Kidney (tissue), 14 donors: ENCODE results near the gene INPP5A. TPM values are rescaled to one million over a fixed set of nuclear protein-coding genes. Genes with fewer than 3 reads are reported as not detected.

Experiments
- DNase-seq, 5 donors: peaks; one replicate each; pipeline ENCODE4 v3.0.0-alpha.2; 2013 to 2020
- FAIRE-seq: peaks from 2 replicates; lab custom pipeline; 2012; peaks lifted over from hg19 to GRCh38; lab: Jason Lieb, UNC
- H3K27ac ChIP-seq, 2 donors: one replicate each; pipeline ENCODE4 v1.7.0; 2013; ENCODE audit warnings: low read depth in 2 of 2, low read length in 2 of 2, inconsistent platforms in 1 of 2
- H3K27me3 ChIP-seq: one replicate; pipeline ENCODE4 v1.7.1; 2013; ENCODE audit warnings: low read length, inconsistent platforms; ENCODE audit not compliant: control insufficient read depth, insufficient read depth
- H3K36me3 ChIP-seq, 3 donors: one replicate each; pipeline versions ENCODE4 v1.7.0 to v1.7.1; 2013; ENCODE audit warnings: low read length in 3 of 3, control low read depth in 1 of 3, inconsistent platforms in 1 of 3; ENCODE audit not compliant: insufficient read depth in 3 of 3, control insufficient read depth in 2 of 3
- H3K4me1 ChIP-seq, 3 donors: one replicate each; pipeline versions ENCODE4 v1.7.0 to v1.7.1; 2013; ENCODE audit warnings: low read length in 3 of 3, inconsistent platforms in 1 of 3, low read depth in 1 of 3; ENCODE audit not compliant: control insufficient read depth in 2 of 3, insufficient read depth in 2 of 3
- H3K4me3 ChIP-seq, 3 donors: one replicate each; pipeline versions ENCODE4 v1.7.0 to v1.8.1; 2013; ENCODE audit warnings: low read length in 3 of 3, control low read depth in 1 of 3, inconsistent platforms in 1 of 3
- H3K9ac ChIP-seq, 3 donors: one replicate each; pipeline versions ENCODE4 v1.7.0 to v1.7.1; 2013; ENCODE audit warnings: low read length in 3 of 3, control low read depth in 1 of 3, inconsistent platforms in 1 of 3
- H3K9me3 ChIP-seq, 3 donors: one replicate each; pipeline versions ENCODE4 v1.7.0 to v1.7.1; 2013; ENCODE audit warnings: low read length in 3 of 3, control low read depth in 1 of 3, inconsistent platforms in 1 of 3; ENCODE audit not compliant: control insufficient read depth in 2 of 3, insufficient read depth in 1 of 3
- CTCF ChIP-seq: IDR thresholded peaks from 3 replicates; pipeline ENCODE4 v1.5.1; 2012; ENCODE audit warnings: mild to moderate bottlenecking, moderate library complexity, borderline replicate concordance; ENCODE audit not compliant: insufficient read depth; ENCODE audit errors: extremely low read depth
- intact Hi-C: fragments of 100-400 bp; cut with DNase I; formaldehyde crosslinking; loops from one replicate; pipeline ENCODE4 v1.11.1; 2022
- polyA plus RNA-seq: library from polyadenylated mRNA; stranded (reverse); fragments of 350-450 nt; fragmentation: Illumina TruSeq; extraction: RNeasy Lipid Tissue Mini Kit (QIAGEN cat#74804); gene quantifications from one replicate; pipeline ENCODE4 v1.2.3, GENCODE V29; 2014; ENCODE audit warnings: low read depth, low replicate concordance; ENCODE audit not compliant: insufficient read depth
- total RNA-seq: library from RNA; stranded (reverse); fragmentation: NEBNext Ultra II Directional; extraction: Animal tissue kit (Norgen Biotek cat#: 25700); gene quantifications from one replicate; pipeline ENCODE4 v1.2.1, GENCODE V29; 2021
- donor health status: control.
- donor health status: control.
- donor health status: control.
- donor health status: control.
- donor health status: control.
- donor health status: DM: yes; HTN: yes; CAD: no.
- donor health status: Normal renal cell carcinoma (clear cell type).

The INPP5A gene
- total and polyA plus RNA-seq, 2 donors from 2014 or later: 20.8 to 40.3 TPM

DNA sequence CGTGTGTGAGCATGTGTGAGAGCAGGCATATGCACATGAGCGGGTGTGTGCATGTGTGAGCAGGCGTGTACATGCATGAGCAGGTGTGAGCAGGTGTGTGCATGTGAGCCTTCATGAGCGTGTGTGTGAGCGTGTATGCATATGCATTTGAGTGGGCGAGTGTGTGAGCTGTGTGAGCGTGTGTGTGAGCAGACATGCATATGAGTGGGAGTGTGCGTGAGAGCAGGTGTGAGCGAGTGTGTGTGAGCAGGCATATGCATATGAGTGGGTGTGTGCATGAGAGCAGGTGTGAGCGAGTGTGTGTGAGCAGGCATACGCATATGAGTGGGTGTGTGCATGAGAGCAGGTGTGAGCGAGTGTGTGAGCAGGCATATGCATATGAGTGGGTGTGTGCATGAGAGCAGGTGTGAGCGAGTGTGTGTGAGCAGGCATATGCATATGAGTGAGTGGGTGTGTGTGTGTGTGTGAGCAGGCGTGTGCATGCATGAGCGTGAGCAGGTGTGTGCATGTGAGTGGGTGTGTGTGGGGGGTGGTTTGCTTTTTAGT, 217.7 kb downstream of the INPP5A start:
- no peak for TF ChIP-seq CTCF
- intact Hi-C loops: no loop called here
- H3K9me3 ChIP-seq: peaks cover 0 to 3% (median 0%) of the 10 kb centered on the region in 3 donors
- no peak overlapping the region for H3K27ac ChIP-seq
- peaks cover 7 to 14% (median 7%) of the 10 kb centered on the region in 3 donors for H3K36me3 ChIP-seq
- DNase-seq: no peak
- no peaks in the 10 kb centered on the region for H3K4me1 ChIP-seq
- H3K27me3 ChIP-seq: no peaks in the 10 kb centered on the region
- no peak overlapping the region for H3K4me3 ChIP-seq
- FAIRE-seq: no peak
- no peak overlapping the region for H3K9ac ChIP-seq

GRCh38 chr10:132756591-132756990, 219.0 kb downstream of the INPP5A start:
- no peak overlapping the region for H3K4me3 ChIP-seq
- no peak overlapping the region for H3K27ac ChIP-seq
- DNase-seq: no peak
- H3K9ac ChIP-seq: no peak overlapping the region
- H3K9me3 ChIP-seq: peaks cover 0 to 3% (median 0%) of the 10 kb centered on the region in 3 donors
- H3K4me1 ChIP-seq: no peaks in the 10 kb centered on the region
- no peaks in the 10 kb centered on the region for H3K27me3 ChIP-seq
- intact Hi-C loops: no loop called here
- H3K36me3 ChIP-seq: peaks cover 7 to 11% (median 7%) of the 10 kb centered on the region in 3 donors
- FAIRE-seq: no peak
- TF ChIP-seq CTCF: no peak

- no peaks in the 10 kb centered on the region for H3K27me3 ChIP-seq
- FAIRE-seq (no peak), DNase-seq (no peak)
- no peak overlapping the region for H3K27ac ChIP-seq
- H3K9ac ChIP-seq: no peak overlapping the region
- H3K9me3 ChIP-seq: peaks cover 0 to 3% (median 0%) of the 10 kb centered on the region in 3 donors
- no peak for TF ChIP-seq CTCF
- H3K36me3 ChIP-seq: peaks cover 7 to 11% (median 7%) of the 10 kb centered on the region in 3 donors
- intact Hi-C loops: no loop called here
- H3K4me1 ChIP-seq: no peaks in the 10 kb centered on the region
- no peak overlapping the region for H3K4me3 ChIP-seq
Observed at GRCh38 chr10:132757171-132757570, 219.6 kb downstream of the INPP5A start.

GRCh38 chr10:132758865-132759264, 221.3 kb downstream of the INPP5A start:
- Histone ChIP-seq H3K4me1 (no peaks in the 10 kb centered on the region), H3K36me3 (peaks cover 7 to 11% (median 10%) of the 10 kb centered on the region in 3 donors), H3K9ac (no peak overlapping the region), H3K9me3 (peaks cover 0 to 3% (median 0%) of the 10 kb centered on the region in 3 donors), H3K27ac (no peak overlapping the region), H3K4me3 (no peak overlapping the region), H3K27me3 (no peaks in the 10 kb centered on the region)
- FAIRE-seq (no peak), DNase-seq (no peak)
- no peak for TF ChIP-seq CTCF
- intact Hi-C loops: no loop called here
